NCI-H774 (cell line): Measurements from ENCODE around the gene ADGRG6.
"Not testable (repeated sequence)": the region's sequence is repeated elsewhere in the genome, so short reads cannot be mapped to it uniquely, and the experiment has no call there.

ENCODE experiments used
- DNase-seq: peaks from one replicate; lab custom pipeline; 2025; lab: John Stamatoyannopoulos, UW

ADGRG6 gene

DNA sequence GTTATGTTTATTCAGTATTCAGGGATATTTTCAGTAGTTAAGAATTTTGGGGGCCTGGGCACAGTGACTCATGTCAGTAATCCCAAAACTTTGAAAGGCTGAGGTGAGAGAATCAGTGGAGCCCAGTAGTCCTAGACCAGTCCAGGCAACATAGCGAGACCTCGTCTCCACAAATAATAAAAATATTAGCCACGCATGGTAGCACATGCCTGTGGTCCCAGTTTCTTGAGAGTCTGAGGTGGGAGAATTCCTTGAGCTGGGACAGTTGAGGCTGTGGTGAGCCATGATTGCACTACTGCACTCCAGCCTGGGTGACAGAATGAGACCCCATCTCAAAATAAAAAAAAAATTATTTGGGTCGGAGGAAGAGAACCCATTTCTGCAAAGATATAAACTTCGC, 20.3 kb downstream of the ADGRG6 start:
- DNase-seq, result no peak

DNA sequence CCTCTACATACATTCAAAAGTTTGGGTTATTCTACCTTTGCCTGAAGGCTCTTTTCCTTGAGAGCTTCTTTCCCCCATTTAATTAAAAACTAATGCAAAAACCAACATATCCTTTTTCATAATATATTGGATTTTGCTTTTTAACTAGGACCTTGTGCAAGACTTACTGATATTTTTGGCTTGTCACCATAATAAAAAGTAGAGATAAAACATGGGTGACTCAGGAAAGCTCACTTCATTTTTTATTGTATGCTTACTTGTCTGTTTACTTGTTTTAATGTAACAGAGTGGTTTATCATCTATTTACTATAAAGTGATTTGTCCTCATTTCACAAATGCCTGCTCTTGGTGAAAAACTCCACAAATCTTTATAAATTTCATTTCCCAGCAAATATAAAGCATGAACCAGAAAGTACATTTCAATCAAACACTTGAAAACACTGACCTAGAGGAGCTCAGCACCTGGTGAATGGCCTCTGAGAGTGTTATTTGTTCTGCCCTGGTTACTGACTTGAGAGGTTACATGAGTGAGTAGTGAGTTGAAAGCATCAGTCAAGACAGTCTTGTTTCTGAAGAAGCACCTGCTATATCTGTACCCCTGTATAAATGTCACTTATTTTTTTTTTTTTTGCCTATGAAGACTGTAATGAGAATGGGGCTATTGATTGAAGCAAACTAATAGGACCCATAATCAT, 20.8 kb downstream of the ADGRG6 start:
- peak; percentile 47 for DNase-seq

DNA sequence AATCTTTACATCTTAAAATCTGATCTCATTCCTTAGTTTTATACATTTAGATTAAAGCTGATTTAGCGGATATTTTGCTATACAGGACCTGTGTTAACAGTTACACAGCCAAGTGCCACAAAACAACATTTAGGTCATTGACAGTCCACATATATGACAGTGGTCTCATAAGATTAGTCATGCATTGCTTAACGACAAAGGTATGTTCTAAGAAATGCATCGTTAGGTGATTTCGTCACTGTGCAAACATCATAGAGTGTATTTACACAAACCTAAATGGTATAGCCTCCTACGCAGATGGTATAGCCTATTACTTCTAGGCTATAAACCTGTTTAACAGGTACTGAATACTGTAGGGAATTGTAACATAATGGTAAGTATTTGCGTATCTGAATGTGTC, 21.6 kb downstream of the ADGRG6 start:
- peak; percentile 23 for DNase-seq

DNA sequence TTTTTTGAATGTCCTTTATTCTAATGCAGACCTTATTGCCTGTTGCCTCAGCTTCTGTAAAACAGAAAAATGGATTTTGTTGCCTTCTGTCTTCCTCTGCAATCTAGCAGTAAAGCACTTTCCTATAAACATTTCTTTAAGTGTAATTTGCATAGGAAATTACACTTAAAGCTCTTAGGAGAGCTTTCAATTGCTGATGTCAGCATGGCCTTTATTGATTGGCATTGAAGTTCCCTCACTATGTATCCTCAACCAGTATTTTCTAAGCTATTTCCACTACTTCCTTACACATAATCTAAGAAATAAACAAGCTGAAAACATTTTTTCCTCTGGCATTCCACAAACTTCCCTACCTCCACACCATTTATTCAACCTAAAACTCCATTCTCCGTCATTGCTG, 22.3 kb downstream of the ADGRG6 start:
- DNase-seq, result no peak

DNA sequence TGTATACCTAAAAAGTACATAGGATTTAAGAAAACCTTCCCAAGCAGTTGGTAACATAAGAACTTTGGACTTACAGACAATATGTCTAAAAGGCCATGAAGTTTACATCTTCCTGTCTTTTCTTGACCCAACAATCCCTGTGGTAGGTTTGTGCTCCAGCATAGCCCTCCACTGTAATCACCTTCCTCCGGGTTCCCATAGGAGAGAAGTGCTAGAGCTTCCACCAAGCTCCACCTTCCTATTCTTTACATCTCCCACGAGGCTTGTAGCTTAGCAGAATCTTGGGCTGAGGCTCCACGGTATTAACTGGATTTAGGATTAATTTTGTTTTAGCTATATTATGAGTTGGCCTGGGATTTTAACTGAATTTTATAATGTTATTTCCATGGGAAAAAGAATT, 23.3 kb downstream of the ADGRG6 start:
- no peak for DNase-seq

DNA sequence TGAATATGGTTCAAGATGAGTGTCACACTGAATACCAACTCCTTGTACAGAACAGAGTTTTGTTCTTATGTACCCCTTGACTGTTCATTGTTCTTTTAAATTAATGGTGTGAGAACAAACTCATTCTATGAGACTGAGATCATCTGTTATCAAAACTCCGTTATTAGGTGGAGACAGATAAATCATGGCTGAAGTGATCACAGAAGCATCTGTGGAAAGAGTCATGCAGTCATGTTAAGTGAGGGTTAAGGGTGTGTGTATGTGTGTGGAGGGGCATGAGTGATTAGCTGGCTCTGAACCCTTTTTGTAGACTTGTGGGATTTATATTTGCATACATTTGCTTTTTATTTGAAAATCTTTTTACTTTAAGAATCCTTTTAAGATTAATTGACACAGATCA, 24.7 kb downstream of the ADGRG6 start:
- DNase-seq, result no peak

DNA sequence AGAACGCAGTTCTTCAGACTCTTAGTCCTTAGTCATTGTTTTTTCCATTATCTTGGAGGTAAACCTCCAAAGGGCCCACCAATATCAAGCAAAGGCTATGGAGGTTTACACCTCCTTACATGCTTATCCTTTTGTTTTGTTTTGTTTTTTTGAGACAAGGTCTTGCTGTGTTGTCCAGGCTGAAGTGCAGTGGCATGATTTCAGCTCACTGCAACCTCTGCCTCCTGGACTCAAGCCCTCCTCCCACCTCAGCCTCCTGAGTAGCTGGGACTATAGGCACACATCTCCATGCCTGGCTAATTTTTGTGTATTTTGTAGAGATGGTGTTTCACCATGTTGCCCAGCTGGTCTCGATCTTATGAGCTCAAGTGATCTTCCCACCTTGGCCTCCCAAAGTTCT, 26.3 kb downstream of the ADGRG6 start:
- no peak for DNase-seq

DNA sequence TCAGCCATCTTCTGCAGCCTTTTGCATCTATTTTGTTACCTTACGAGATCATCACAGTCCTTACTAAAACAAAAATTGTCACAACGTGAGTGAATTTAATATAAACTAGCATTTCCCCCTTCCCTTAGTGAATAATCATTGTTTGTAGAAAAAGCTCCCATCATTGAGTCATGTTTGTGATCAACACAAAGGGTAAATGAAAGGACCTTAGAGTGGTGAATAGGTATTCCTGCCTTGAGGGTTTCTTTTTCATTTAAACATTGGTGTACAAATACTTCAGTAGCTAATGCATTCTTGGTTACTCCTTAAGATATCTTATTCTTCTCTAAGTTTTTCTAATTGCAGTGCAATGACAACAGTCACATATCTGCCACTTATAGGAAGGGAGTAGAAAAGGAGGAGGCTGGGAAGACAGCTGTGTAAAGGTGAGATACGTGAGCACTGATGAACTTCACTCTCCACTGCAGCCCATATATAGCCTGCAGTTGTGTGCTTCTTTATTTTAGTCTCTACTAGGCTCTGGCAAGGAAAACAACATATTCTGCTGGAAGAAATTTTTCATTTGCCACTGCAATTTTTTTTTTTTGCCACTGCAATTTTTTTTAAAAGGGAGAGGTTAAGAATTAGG, 27.8 kb downstream of the ADGRG6 start:
- no peak for DNase-seq

DNA sequence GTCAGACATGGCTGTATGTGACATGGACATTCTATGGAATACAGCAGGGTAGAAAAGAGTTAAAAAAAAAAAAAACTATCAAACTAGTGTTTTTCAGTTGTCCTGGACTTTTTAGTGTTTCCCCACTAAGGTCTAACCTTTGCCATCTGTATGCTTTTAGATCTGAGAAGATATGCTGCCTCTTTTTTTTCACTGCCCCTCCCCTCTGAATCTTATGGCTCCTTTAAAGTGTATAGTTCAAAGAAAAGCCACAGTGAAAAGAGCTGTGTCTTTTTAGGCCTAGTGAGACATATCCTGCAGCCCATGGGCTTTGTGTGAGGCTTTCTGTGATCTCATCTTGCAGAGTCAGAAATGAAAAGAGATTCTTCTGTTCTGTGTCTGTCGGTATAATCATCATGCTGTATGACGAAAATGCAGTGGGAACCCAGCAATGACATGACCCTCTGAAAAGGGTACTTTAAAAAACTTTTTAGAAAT, 29.3 kb downstream of the ADGRG6 start:
- no peak for DNase-seq

DNA sequence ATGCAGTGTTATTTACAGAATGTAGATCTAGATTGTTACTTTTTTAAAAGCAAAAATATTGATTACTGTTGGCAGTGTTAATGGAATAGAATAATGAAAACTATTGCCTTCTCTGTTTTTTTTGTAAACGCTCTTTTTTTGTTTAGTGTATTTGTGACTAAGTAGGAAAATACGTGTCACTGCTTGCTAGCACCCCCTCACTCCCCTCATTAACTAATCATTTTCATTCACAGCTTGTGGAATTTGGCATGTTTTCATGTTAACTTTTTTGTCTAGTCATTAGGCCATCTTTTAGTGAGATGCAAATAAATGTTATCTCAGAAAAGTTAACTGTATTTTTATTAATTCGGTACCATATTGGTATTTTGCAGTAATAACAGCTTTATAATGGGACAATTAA, 29.8 kb downstream of the ADGRG6 start:
- DNase-seq, result no peak

DNA sequence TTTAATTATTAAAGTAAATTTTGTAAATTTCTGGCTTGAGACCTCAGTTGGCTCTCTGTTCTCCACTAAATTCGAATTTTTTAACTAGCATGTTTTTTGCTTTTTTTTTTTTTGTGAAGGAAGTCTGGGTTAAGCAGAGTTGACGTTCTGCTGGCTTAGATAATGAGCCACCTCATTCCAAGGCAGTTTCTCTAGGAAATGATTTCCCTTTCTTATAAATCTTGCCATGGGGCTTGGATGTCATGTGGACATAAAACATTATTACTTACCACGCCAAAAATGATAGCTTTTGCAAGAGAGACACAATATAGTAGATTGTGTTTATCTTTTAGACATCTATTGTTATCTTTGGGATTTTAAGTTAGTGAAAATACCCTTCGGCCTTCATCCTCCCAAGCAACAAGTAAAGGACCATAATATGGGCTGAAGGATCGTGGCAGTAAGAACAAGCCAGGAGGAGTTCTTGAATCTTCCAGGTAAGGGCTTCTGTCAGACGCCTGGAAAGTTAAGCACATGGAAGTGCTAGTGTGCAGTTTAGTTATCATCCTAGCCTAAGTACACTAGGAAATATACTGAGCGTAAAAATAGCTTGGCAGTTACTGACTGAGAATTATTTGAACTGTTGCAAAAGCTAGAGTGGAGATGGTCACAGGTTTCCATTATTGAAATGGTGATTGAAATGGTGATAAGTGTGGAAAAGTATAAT, 30.7 kb downstream of the ADGRG6 start:
- no peak for DNase-seq

DNA sequence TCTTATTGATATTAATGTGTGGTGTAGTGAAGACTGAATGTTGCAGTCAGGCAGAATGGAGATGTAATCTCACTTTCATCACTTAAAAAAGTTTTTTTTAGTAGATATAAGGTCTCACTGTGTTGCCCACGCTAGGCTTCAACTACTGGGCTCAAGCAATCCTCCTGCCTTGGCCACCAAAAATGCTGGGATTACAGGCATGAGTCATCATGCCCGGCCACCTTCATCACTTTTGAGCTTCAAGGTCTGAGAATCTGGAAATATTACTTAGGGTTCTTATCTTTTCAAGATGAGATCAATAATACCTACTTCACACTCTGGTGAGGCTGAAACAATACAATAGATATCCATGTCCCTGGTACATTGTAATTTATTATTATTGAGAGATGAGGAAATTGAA, 31.6 kb downstream of the ADGRG6 start:
- DNase-seq, result no peak

DNA sequence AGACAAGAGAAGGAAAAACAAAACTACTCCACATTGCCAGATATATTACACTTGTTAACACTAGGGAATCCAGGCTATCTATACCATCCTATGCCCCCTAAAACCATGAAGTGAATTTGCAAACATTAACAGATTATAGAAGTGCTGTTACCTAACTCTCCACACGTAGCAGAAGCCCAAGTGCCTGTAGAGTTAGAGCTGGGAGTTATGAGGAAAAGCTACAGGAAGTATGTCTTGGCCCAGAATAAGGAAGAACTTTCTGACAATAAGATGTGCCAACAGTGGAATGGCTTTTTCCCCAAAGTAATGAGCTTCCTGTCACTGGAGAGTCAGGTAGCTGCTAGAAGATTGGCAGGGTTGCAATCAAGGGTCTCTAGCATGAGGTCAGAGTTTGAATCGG, 32.5 kb downstream of the ADGRG6 start:
- no peak for DNase-seq

DNA sequence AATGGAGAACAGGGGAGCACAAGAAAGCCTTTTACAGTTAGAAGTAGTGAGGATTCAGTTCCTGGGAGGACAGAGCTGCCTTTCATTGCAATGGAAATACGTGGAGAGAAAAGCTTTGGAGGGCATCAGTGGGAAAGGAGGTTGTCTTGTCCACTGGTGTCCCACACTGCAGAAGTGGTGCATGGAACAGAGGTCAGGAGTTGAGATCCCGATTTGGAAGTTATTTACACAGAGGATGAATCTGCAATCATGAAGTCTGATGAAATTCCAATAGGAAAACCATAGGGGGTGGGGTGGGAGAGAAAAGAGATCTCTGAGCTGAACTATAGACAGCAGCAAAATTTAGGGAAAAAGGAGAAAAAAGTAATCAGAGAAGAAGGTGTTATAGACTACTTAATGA, 33.6 kb downstream of the ADGRG6 start:
- no peak for DNase-seq

DNA sequence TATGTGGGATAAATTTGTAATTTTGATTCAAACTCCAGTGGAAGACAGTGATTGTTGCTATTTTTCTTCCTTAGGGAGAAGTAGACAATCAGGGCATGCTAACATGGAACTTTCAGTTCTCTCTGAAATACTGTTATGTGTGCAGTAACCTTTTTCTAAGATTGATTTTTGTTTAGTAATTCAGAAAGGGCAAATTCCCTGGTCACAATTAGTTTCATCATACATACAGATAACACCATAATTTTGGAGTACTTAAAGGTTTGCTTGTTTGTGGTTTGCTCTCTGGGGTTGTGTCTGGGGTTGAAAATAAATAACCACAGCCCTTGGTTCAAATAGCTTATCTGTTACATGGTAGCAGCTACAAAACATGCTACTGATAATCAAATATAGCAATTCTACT, 34.4 kb downstream of the ADGRG6 start:
- no peak for DNase-seq

DNA sequence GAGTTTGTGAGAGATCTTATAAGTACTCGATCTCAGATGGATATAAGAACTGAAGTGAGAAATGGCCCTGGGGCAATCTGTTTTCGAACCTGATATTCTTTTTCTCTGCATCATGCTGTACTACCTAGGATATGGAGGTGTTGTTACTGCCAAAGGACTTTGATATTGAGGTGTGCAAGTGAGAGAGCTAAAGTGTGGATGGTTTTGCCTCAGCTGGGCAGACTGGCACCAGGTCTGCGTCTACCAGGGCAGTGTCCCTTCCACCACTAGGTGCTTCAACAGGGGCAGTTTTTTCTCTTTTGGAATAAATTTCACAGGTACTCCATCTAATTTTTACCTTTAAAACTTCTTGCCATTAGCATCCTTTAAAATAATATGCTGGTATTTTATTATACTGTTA, 35.0 kb downstream of the ADGRG6 start:
- DNase-seq, result no peak

DNA sequence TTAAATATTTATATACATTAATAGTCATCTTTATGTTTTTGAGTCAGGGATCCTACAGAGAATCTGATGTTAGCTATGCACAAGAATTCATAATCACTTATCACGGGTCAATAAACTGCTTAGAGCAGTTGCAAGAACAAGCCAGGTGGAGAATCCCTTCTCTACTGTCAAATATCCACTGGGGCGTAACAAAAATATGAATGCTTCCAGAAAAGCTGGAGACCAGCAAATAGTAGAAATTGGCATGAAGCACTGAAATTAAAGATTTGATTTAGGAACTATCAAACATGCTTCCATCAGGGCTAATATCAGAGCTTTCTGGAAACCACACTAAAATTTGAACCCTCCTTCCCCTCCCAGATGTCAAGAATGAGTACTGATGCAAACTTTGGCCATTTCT, 37.3 kb downstream of the ADGRG6 start:
- no peak for DNase-seq

DNA sequence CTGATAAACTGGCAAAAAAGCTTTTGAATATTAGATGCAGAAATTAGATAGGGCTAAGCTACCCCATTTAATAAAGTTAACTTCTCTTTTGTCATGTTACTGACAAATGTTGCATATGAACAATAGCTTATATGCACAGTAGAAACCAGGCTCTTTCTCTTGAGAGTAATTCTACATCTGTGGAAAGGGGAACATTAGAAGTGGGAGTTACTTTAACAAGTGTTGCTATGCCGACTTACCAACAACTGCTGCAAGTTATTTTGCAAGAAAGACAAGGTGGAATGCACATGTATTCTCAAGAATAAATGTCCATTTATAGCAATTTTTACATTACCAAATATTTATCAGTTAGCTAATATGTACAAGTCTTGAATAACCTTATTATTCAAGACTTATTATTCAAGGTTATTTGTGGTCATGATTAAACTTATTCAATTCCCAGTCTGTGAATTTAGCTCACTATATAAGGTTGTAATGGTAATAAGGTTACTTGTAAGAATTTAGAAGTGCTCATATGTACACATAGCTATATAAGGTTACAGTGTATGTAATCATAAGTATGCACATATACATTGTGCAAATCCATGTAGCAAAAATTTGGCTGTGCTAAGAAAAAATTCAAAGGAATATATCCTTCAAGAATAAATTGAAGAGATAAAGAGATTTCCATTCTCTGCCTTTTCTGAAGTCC, 38.3 kb downstream of the ADGRG6 start:
- no peak for DNase-seq

DNA sequence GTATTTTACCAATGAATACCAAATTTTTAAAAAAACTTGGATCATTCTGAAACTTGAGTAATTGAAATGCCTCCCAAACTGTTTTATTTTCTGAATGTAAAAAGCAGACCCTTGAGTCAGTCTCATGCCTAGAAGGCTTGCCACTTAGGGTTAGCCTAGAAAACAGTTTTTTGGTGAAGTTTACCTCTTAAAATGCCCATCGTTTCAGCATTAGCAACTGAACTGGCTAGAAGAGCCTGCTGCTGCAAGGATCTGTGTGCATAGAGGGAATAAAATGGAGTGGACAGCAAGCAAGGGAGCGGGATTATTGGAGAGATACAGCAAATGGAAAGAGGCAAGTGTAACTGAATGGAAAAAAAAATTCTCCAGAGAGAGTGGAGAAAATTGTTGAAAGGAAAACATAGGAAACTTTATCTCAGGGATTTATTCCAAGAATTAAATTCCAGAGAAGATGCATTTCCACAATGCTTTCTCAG, 40.1 kb downstream of the ADGRG6 start:
- no peak for DNase-seq

DNA sequence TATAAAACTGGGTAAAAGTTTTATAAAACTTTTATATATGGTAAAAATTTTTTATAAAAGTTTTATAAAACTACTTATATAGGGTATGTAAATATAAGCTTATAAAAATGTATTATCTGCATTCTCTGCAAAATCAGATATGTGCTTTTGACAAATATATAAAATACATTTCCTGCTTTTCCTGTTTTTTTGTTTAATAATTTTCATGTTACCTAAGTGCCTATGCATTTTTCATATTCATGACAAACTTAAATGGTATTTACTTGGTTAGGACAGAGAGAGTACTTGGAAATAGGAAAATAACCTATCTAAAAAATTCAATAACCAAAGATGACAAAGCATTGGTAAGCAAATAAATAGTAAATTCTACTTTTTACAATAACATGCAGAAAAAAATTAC, 41.2 kb downstream of the ADGRG6 start:
- no peak for DNase-seq

DNA sequence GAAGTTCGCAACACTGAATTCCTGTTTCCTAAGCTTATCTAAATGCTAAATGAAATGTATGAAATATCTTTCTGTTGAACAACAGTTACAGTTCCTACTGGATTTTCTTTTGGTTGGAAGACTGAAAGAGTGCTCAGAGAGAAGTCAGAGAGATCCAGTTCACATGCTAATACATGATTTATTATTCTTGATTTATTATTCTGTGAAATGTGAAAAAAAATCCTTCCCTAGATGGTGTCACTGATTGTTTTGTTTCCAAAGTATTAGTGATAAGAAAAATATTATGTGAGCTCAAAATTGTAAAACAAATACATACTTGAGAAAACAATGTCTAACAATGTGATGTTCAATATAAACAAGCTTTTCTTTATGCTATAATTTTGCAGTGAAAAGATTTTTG, 42.1 kb downstream of the ADGRG6 start:
- DNase-seq, result no peak

DNA sequence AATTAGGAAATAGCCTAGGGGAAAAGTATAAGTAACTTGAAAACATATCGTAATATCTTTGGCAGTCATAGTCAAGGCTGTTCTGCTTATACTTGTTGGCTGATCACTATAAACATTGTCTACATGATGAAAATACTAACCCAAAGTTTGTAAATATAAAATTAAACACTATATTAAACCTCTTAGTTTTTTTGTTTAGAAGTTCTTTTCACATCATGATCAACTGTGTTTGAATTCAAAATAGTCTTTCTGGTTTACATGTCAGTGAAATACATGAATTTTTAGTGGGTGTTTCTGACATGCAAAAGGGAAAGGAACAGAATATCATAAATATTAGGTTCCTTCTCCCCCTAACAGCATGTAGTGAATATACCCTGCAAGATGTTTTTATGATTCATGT, 43.5 kb downstream of the ADGRG6 start:
- DNase-seq, result no peak

DNA sequence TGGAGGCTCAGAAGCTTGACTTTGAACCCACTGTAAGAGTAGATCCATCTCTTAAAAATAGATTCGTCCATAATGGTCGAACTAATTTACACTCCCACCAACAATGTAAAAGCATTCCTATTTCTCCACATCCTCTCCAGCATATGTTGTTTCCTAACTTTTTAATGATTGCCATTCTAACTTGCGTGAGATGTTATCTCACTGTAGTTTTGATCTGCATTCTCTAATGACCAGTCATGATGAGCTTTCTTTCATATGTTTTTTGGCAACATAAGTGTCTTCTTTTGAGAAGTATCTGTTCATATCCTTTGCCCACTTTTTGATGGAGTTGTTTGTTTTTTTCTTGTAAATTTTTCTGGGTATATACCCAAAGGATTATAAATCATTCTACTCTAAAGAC, 44.4 kb downstream of the ADGRG6 start:
- not testable (repeated sequence) for DNase-seq
